HEK293T (cell line): Measurements from ENCODE around the gene LRP8.

Source experiments
- ARNT ChIP-seq: fragments of 450-650 bp; IDR thresholded peaks from 2 replicates; pipeline ENCODE4 v1.6.1; 2017; ENCODE audit warnings: mild to moderate bottlenecking
- BHLHE40 ChIP-seq: fragments of 450-650 bp; IDR thresholded peaks from 2 replicates; pipeline ENCODE4 v1.6.1; 2016; ENCODE audit warnings: mild to moderate bottlenecking, moderate library complexity, borderline replicate concordance
- ELF4 ChIP-seq: fragments of 450-650 bp; IDR thresholded peaks from 2 replicates; pipeline ENCODE4 v1.6.1; 2017; ENCODE audit warnings: antibody characterized with exemption
- FOXK2 ChIP-seq: fragments of 450-650 bp; IDR thresholded peaks from 2 replicates; pipeline ENCODE4 v1.6.1; 2016; ENCODE audit warnings: mild to moderate bottlenecking
- FOXM1 ChIP-seq: fragments of 450-650 bp; IDR thresholded peaks from 2 replicates; pipeline ENCODE4 v1.6.1; 2017; ENCODE audit warnings: mild to moderate bottlenecking, borderline replicate concordance
- L3MBTL2 ChIP-seq: fragments of 450-650 bp; conservative IDR thresholded peaks from 2 replicates; pipeline ENCODE4 v1.6.1; 2016; ENCODE audit warnings: mild to moderate bottlenecking
- PKNOX1 ChIP-seq: fragments of 450-650 bp; IDR thresholded peaks from 2 replicates; pipeline ENCODE4 v1.6.1; 2016
- SUZ12 ChIP-seq: fragments of 450-650 bp; IDR thresholded peaks from 2 replicates; pipeline ENCODE4 v1.6.1; 2016; ENCODE audit warnings: mild to moderate bottlenecking
- TARDBP ChIP-seq: fragments of 450-650 bp; IDR thresholded peaks from 2 replicates; pipeline ENCODE4 v1.6.1; 2016
- ZNF384 ChIP-seq: fragments of 450-650 bp; IDR thresholded peaks from 2 replicates; pipeline ENCODE4 v1.6.1; 2016

GRCh38 chr1:53326598-53327181 is 1.2 kb downstream of the LRP8 start:
- TF ChIP-seq ELF4 (no peak), TARDBP (no peak), ARNT (no peak), FOXK2 (no peak), L3MBTL2 (peak; percentile 82), BHLHE40 (no peak), PKNOX1 (no peak), ZNF384 (no peak), FOXM1 (no peak), SUZ12 (no peak)
